GM23338 (cell line): ENCODE results near the gene KIAA1755. TPM values are rescaled to one million over a fixed set of nuclear protein-coding genes. Genes with fewer than 3 reads are reported as not detected.

Experiments
- ATAC-seq: fragments of 200-7000 bp; cut with Tn5 transposase; 3 replicates; pipeline ENCODE4 v1.9.1; 2020
- DNase-seq: peaks from one replicate; pipeline ENCODE4 v3.0.0-alpha.2; 2015; ENCODE audit warnings: low spot score
- H2AFZ ChIP-seq: fragments of 200-600 bp; sonication (generic); 2 replicates; pipeline ENCODE4 v1.8.0; 2016; ENCODE audit warnings: antibody characterized with exemption, mild to moderate bottlenecking, moderate library complexity
- H3F3A ChIP-seq: fragments of 200-600 bp; sonication (generic); replicated peaks from 2 replicates; pipeline ENCODE4 v1.8.0; 2017; ENCODE audit warnings: antibody characterized with exemption, mixed run types, low read depth
- H3K27ac ChIP-seq: fragments of 200-600 bp; sonication (generic); 2 replicates; pipeline ENCODE4 v1.6.1; 2016; ENCODE audit warnings: low read depth
- H3K27me3 ChIP-seq: fragments of 200-600 bp; sonication (generic); 2 replicates; pipeline ENCODE4 v1.8.0; 2016; ENCODE audit warnings: mild to moderate bottlenecking, mixed run types, moderate library complexity; ENCODE audit not compliant: insufficient read depth
- H3K36me3 ChIP-seq: fragments of 200-600 bp; sonication (generic); 2 replicates; pipeline ENCODE4 v1.8.0; 2016; ENCODE audit warnings: mild to moderate bottlenecking; ENCODE audit not compliant: insufficient read depth
- H3K4me1 ChIP-seq: fragments of 200-600 bp; sonication (generic); 2 replicates; pipeline ENCODE4 v1.8.0; 2016; ENCODE audit warnings: mild to moderate bottlenecking, moderate library complexity; ENCODE audit not compliant: insufficient read depth
- H3K4me2 ChIP-seq: fragments of 200-600 bp; sonication (generic); 2 replicates; pipeline ENCODE4 v1.7.1; 2017; ENCODE audit warnings: mixed run types
- H3K4me3 ChIP-seq: fragments of 200-600 bp; sonication (generic); 2 replicates; pipeline ENCODE4 v1.6.1; 2016; ENCODE audit warnings: mixed run types
- H3K79me2 ChIP-seq: fragments of 200-600 bp; sonication (generic); replicated peaks from 2 replicates; pipeline ENCODE4 v1.8.0; 2017; ENCODE audit warnings: mild to moderate bottlenecking; ENCODE audit not compliant: insufficient read depth
- H3K9me2 ChIP-seq: fragments of 200-600 bp; sonication (generic); 2 replicates; pipeline ENCODE4 v1.8.0; 2017; ENCODE audit not compliant: insufficient read depth
- H4K20me1 ChIP-seq: fragments of 200-600 bp; sonication (generic); replicated peaks from 2 replicates; pipeline ENCODE4 v1.8.0; 2017; ENCODE audit warnings: mild to moderate bottlenecking; ENCODE audit not compliant: insufficient read depth
- H3K27ac Mint-ChIP-seq: 2 replicates; pipeline ENCODE4 v1.8.0; 2020; ENCODE audit warnings: inconsistent platforms, mild to moderate bottlenecking, moderate library complexity, mixed read lengths
- H3K27me3 Mint-ChIP-seq: 3 replicates; pipeline ENCODE4 v1.8.0; 2022; ENCODE audit warnings: low read depth, mild to moderate bottlenecking, moderate library complexity, mixed read lengths, inconsistent platforms; ENCODE audit not compliant: insufficient read depth, poor library complexity
- H3K36me3 Mint-ChIP-seq: 3 replicates; pipeline ENCODE4 v1.8.0; 2021; ENCODE audit warnings: low read depth, mild to moderate bottlenecking, inconsistent platforms, moderate library complexity, mixed read lengths
- H3K4me1 Mint-ChIP-seq: 3 replicates; pipeline ENCODE4 v1.8.0; 2020; ENCODE audit warnings: mild to moderate bottlenecking, inconsistent platforms, mixed read lengths
- H3K4me3 Mint-ChIP-seq: 3 replicates; pipeline ENCODE4 v1.8.0; 2021; ENCODE audit warnings: moderate library complexity, mild to moderate bottlenecking, inconsistent platforms, mixed read lengths
- H3K9me3 Mint-ChIP-seq: 3 replicates; pipeline ENCODE4 v1.8.0; 2020; ENCODE audit warnings: moderate library complexity, mild to moderate bottlenecking, inconsistent platforms, mixed read lengths
- CREB1 ChIP-seq: fragments of 250-450 bp; sonication (Bioruptor Pico); IDR thresholded peaks from 2 replicates; pipeline ENCODE4 v1.5.0; 2020; ENCODE audit warnings: low read depth, mild to moderate bottlenecking, moderate library complexity
- CTCF ChIP-seq, 2 experiments: fragments of 200-600 bp in 1 of 2; sonication (generic) in 1 of 2; conservative IDR thresholded peaks; 2 replicates each; pipeline versions ENCODE4 v1.5.1 to v1.6.1; 2016 to 2017; ENCODE audit warnings: antibody characterized with exemption in 2 of 2, low read depth in 2 of 2, mild to moderate bottlenecking in 2 of 2, moderate library complexity in 1 of 2
- ETS1 ChIP-seq: IDR thresholded peaks from 2 replicates; pipeline ENCODE4 v1.6.1; 2016; ENCODE audit warnings: antibody characterized with exemption
- EZH2 ChIP-seq: fragments of 200-600 bp; sonication (generic); IDR thresholded peaks from one replicate; pipeline ENCODE4 v1.8.0; 2017; ENCODE audit warnings: antibody characterized with exemption, mild to moderate bottlenecking, low read depth; ENCODE audit not compliant: unreplicated experiment
- EZH2phosphoT487 ChIP-seq: fragments of 200-600 bp; sonication (generic); IDR thresholded peaks from one replicate; pipeline ENCODE4 v1.8.1; 2018; ENCODE audit warnings: antibody characterized with exemption; ENCODE audit not compliant: unreplicated experiment
- JUNB ChIP-seq: IDR thresholded peaks from one replicate; pipeline ENCODE4 v1.6.1; 2016; ENCODE audit warnings: antibody characterized with exemption; ENCODE audit not compliant: unreplicated experiment
- NANOG ChIP-seq: IDR thresholded peaks from 2 replicates; pipeline ENCODE4 v1.6.1; 2016; ENCODE audit warnings: antibody characterized with exemption, borderline replicate concordance
- POLR2AphosphoS5 ChIP-seq: IDR thresholded peaks from 2 replicates; pipeline ENCODE4 v1.6.1; 2016; ENCODE audit warnings: antibody characterized with exemption, low read depth
- REST ChIP-seq: IDR thresholded peaks from one replicate; pipeline ENCODE4 v1.6.1; 2018; ENCODE audit warnings: antibody characterized with exemption; ENCODE audit not compliant: unreplicated experiment
- STAT1 ChIP-seq: IDR thresholded peaks from one replicate; pipeline ENCODE4 v1.6.1; 2016; ENCODE audit warnings: antibody characterized with exemption; ENCODE audit not compliant: unreplicated experiment
- ZNF114 ChIP-seq: fragments of 250-450 bp; sonication (Bioruptor Pico); IDR thresholded peaks from 2 replicates; pipeline ENCODE4 v1.5.0; 2020; ENCODE audit warnings: mild to moderate bottlenecking, moderate library complexity
- ZNF331 ChIP-seq: fragments of 250-450 bp; sonication (Bioruptor Pico); IDR thresholded peaks from 2 replicates; pipeline ENCODE4 v1.5.0; 2020; ENCODE audit warnings: low read depth, mild to moderate bottlenecking, moderate library complexity
- polyA plus RNA-seq: library from polyadenylated mRNA; unstranded; fragments of >200 nt; fragmentation: Nextera tagmentation; extraction: Ambion mirVana; gene quantifications from 2 replicates; pipeline ENCODE4 v1.2.1, GENCODE V29; 2016
- total RNA-seq: library from RNA; depleted of rRNA; stranded (reverse); fragments of >200 nt; shearing (Covaris generic); gene quantifications from 2 replicates; pipeline ENCODE4 v1.2.3, GENCODE V29; 2014

KIAA1755 gene
- total and polyA plus RNA-seq, 2 experiments from 2014 or later = 0.28 TPM; not detected in 1

GRCh38 chr20:38299963-38300362 is 39.4 kb upstream of the KIAA1755 start (continued):
- TF ChIP-seq REST (no peak), CREB1 (no peak), JUNB (no peak), EZH2 (no peak), EZH2phosphoT487 (no peak), POLR2AphosphoS5 (no peak), ZNF331 (no peak), STAT1 (no peak), ZNF114 (CRISPR knock-in tag) (no peak), CTCF (conservative IDR thresholded peaks at IDR 0.05; ENCODE audit: low read depth in 2 of 2) (no peak), ETS1 (no peak)

- no peaks in the 10 kb centered on the region for H3K79me2 ChIP-seq
- H3K4me1 ChIP-seq = no peaks in the 10 kb centered on the region
- no peaks in the 10 kb centered on the region for H3F3A ChIP-seq
- peaks cover 9% of the 10 kb centered on the region for H3K27me3 Mint-ChIP-seq
- no peaks in the 10 kb centered on the region for H3K9me3 Mint-ChIP-seq
- no peaks in the 10 kb centered on the region for H4K20me1 ChIP-seq
- no peak overlapping the region for H3K4me2 ChIP-seq
- no peaks in the 10 kb centered on the region for H3K36me3 ChIP-seq
- peaks cover 15% of the 10 kb centered on the region for H3K4me1 Mint-ChIP-seq
- no peak for ATAC-seq
- H3K4me3 ChIP-seq = no peak overlapping the region
- no peak overlapping the region for H3K4me3 Mint-ChIP-seq
- H3K27me3 ChIP-seq = no peaks in the 10 kb centered on the region
- DNase-seq = no peak
- TF ChIP-seq JUNB = no peak
- no peak for TF ChIP-seq ZNF114 (CRISPR knock-in tag)
- TF ChIP-seq NANOG = no peak
- TF ChIP-seq EZH2phosphoT487 = no peak
- no peak for TF ChIP-seq STAT1
- no peak for TF ChIP-seq CTCF (conservative IDR thresholded peaks at IDR 0.05; ENCODE audit: low read depth in 2 of 2)
- TF ChIP-seq CREB1 = no peak
- TF ChIP-seq ZNF331 = no peak
- H3K36me3 Mint-ChIP-seq = no peaks in the 10 kb centered on the region
- no peak overlapping the region for H3K27ac Mint-ChIP-seq
- H3K27ac ChIP-seq = no peak overlapping the region
- H3K9me2 ChIP-seq = no peaks in the 10 kb centered on the region
- no peak overlapping the region; the same call in 1 of the 2 replicates for H2AFZ ChIP-seq
Observed at GRCh38 chr20:38298768-38299288, 38.3 kb upstream of the KIAA1755 start.
